GM21390 (cell line): ENCODE data around the gene TMEM151A.
"Not testable (repeated sequence)": the region's sequence is repeated elsewhere in the genome, so short reads cannot be mapped to it uniquely, and the experiment has no call there.

Experiments used
- ATAC-seq: cut with Tn5 transposase; IDR thresholded peaks from one replicate; pipeline ENCODE4 v1.9.1; 2021; ENCODE audit not compliant: unreplicated experiment

The TMEM151A gene

GRCh38 chr11:66267379-66268243, 24.1 kb upstream of the TMEM151A start:
- ATAC-seq = peak; percentile 45

GRCh38 chr11:66268244-66268951, 23.3 kb upstream of the TMEM151A start, which contains the start of gene RAB1B:
TSS of gene RAB1B (plus strand) at chr11:66268639. CDS start at chr11:66268680, 41 bp downstream.
- ATAC-seq = peak; percentile 77

GRCh38 chr11:66268952-66269905, 22.5 kb upstream of the TMEM151A start:
- no peak for ATAC-seq

GRCh38 chr11:66271816-66272215, 19.9 kb upstream of the TMEM151A start:
- no peak for ATAC-seq

- ATAC-seq = no peak
Observed at GRCh38 chr11:66272596-66272995, 19.1 kb upstream of the TMEM151A start.

- no peak for ATAC-seq
Observed at GRCh38 chr11:66274219-66274618, 17.5 kb upstream of the TMEM151A start.

GRCh38 chr11:66275396-66275795, 16.3 kb upstream of the TMEM151A start:
- no peak for ATAC-seq

- ATAC-seq = no peak
Observed at GRCh38 chr11:66275984-66276612, 15.6 kb upstream of the TMEM151A start.

- ATAC-seq = not testable (repeated sequence)
Observed at GRCh38 chr11:66276619-66277018, 15.1 kb upstream of the TMEM151A start.

- ATAC-seq = not testable (repeated sequence)
Observed at GRCh38 chr11:66277064-66277463, 14.6 kb upstream of the TMEM151A start.

GRCh38 chr11:66277471-66278362, 14.0 kb upstream of the TMEM151A start, which contains the start of gene CNIH2:
TSS of gene CNIH2 (plus strand) at chr11:66278175. CDS start at chr11:66278457, 282 bp downstream.
- ATAC-seq = no peak

- ATAC-seq = no peak
Observed at GRCh38 chr11:66278363-66279091, 13.2 kb upstream of the TMEM151A start.

GRCh38 chr11:66279092-66279734, 12.5 kb upstream of the TMEM151A start:
- no peak for ATAC-seq

- no peak for ATAC-seq
Observed at GRCh38 chr11:66280428-66280827, 11.3 kb upstream of the TMEM151A start.

GRCh38 chr11:66281001-66281400, 10.7 kb upstream of the TMEM151A start:
- ATAC-seq = no peak

GRCh38 chr11:66281776-66282467, 9.8 kb upstream of the TMEM151A start:
- ATAC-seq = no peak
